Measurements from ENCODE around the gene HMGN4. TPM values are rescaled to one million over a fixed set of nuclear protein-coding genes. Genes with fewer than 3 reads are reported as not detected.

The HMGN4 gene
- polyA plus RNA-seq (2011; rRNA removed): 59.0 and 72.3 TPM in 2 replicates
- 18.6 and 27.4 TPM in 2 replicates for polyA minus RNA-seq (2011; rRNA and poly(A)+ RNA removed)

DNA sequence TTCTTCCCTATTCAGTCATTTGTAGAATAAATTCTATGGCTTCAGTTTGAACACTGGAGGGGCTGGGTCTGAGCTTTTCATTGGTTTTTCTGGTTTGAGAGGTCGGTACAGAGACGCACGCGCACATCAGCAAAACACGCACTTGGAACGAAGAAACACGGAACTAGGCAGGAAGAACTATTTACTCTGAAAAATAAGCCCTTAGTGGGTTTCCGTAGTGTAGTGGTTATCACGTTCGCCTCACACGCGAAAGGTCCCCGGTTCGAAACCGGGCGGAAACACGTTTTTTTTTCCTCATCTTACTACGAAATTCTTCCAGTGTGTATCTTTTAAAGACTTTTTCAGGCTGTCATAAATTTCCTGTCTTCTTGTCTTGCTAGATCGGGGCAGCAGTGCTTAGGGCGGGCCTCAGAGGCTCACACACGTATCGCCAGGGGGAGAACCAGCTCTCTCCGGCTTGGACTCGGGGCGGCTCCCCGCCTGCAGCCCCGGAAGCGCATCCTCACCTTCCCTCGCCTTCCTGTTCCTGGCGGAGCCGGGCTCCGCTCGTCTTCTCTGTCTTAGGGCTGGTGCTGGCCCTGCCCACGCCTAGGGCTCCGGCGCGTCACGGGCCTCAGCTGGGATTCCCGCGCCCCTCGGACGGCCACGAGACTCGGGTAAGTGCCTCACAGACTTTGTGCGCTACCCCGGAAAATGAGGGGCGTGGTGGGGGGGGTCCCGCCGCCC lies at the start of gene HMGN4:
HMGN4 (plus strand) TSS at position 521 of the 726 bp plus-strand sequence. CDS start 6,841 bp downstream, outside the sequence.
- peak within 1 kb of the TSS; percentile 84 for H3K4me3 ChIP-seq (ENCODE audit: low read depth, low read length)
- CTCF ChIA-PET: interaction anchor here (1.3 to 3.8 kb wide), 3 partner anchors 18 to 197 kb away, joined by 3 to 27 read pairs (median 11); no protein-coding TSS in a partner anchor

DNA sequence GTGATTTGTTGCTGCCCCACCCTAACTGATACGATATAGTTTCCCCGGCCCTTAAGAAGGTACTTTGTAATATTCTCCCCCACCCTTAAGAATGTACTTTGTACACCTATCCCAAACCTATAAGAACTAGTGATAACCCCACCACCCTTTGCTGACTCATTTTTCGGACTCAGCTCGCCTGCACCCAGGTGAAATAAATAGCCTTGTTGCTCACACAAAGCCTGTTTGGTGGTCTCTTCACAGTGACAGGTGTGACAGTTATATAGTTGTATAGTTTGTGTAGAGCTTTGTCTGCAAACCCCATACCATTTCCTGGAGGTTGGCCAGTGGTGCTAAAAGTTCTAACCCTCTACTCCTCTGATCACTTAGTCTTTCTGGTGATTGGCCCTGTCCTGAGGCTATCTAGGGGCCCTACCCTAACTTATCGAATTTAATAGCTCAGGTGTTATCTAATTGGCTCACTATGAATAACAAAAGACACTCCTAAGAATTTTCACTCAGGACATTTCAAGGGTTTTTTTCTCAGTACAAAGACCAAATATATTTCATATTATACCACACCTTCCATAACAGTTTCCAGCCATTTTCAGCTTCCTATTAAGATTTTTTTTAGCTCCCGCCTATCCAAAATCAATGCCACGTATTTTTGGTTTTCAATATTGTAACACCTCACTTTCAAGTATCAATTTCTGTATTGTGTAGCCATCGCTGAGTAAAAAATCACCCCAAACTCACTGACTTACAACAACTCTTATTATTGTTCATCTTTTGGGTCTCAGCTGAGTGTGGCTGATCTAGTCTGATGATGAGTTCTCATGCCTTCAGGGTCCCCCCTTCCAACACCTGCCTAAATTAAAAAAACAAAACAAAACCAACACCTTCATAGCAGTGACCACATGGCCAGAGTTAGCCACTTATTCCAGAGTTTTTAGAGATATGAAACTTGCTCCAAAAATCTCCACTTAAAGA lies 47.9 kb upstream of the HMGN4 start:
- H3K4me3 ChIP-seq (ENCODE audit: low read depth, low read length): no peak overlapping the region
- ChIA-PET CTCF (interaction anchor here (0.7 to 1.3 kb wide), 3 partner anchors 12 to 149 kb away, joined by 3 to 4 read pairs (median 3); no protein-coding TSS in a partner anchor), POLR2A (no interaction called here)

More for the DNA sequence above, at the start of gene HMGN4:
- Histone ChIP-seq H3K27me3 (ENCODE audit: control insufficient read depth, insufficient read depth, low read length) (no peaks in the 10 kb centered on the region), H3K9me3 (ENCODE audit: control insufficient read depth, insufficient read depth, low read length) (no peaks in the 10 kb centered on the region; the same call in 1 of the 2 replicates), H3K27ac (ENCODE audit: low read depth, low read length) (peak within 1 kb of the TSS; percentile 93)
- peak; percentile 81 for DNase-seq (ENCODE audit: low read depth, low spot score)
- POLR2A ChIA-PET: interaction anchor here (0.6 to 2.4 kb wide), 12 partner anchors 14 to 265 kb away, joined by 3 to 15 read pairs (median 4); a partner anchor contains a TSS
- peak; percentile 5; the same call in 1 of the 2 replicates for TF ChIP-seq CTCF (IDR thresholded peaks at IDR 0.05; ENCODE audit: low read depth, low read length)

GRCh38 chr6:26491604-26492003 lies 46.6 kb upstream of the HMGN4 start:
- Histone ChIP-seq H3K9me3 (ENCODE audit: control insufficient read depth, insufficient read depth, low read length) (no peaks in the 10 kb centered on the region), H3K27ac (ENCODE audit: low read depth, low read length) (no peak overlapping the region), H3K4me3 (ENCODE audit: low read depth, low read length) (no peak overlapping the region), H3K27me3 (ENCODE audit: control insufficient read depth, insufficient read depth, low read length) (peaks cover 17% of the 10 kb centered on the region)
- POLR2A ChIA-PET: no interaction called here
- no peak for TF ChIP-seq CTCF (IDR thresholded peaks at IDR 0.05; ENCODE audit: low read depth, low read length)
- CTCF ChIA-PET: interaction anchor here (1.6 kb wide), 1 partner anchor 150 kb away, joined by 6 read pairs; no protein-coding TSS in a partner anchor
- DNase-seq (ENCODE audit: low read depth, low spot score): no peak

More for the DNA sequence above, 47.9 kb upstream of the HMGN4 start:
- no peak overlapping the region for H3K27ac ChIP-seq (ENCODE audit: low read depth, low read length)
- H3K9me3 ChIP-seq (ENCODE audit: control insufficient read depth, insufficient read depth, low read length): no peaks in the 10 kb centered on the region
- TF ChIP-seq CTCF (IDR thresholded peaks at IDR 0.05; ENCODE audit: low read depth, low read length): no peak
- DNase-seq (ENCODE audit: low read depth, low spot score): no peak
- peaks cover 17% of the 10 kb centered on the region for H3K27me3 ChIP-seq (ENCODE audit: control insufficient read depth, insufficient read depth, low read length)

DNA sequence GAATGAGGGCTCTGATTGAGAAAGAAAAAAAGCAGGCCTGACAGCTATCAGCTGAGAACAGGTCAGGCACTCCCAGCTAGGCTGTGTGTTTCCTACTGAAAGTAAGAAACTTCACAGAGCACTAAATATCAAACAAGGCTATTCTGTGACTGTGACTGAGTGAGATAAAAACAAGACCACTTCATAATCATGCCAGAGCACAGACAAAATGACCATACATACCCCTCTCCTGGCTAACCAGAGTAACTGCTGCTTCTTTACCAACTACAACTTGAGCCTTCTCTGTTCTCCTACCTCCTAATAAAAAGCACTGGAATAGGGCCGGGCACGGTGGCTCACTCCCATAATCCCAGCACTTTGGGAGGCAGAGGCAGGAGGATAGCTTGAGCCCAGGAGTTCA lies 44.9 kb upstream of the HMGN4 start:
- peak; percentile 46 for TF ChIP-seq CTCF (IDR thresholded peaks at IDR 0.05; ENCODE audit: low read depth, low read length)
- H3K4me3 ChIP-seq (ENCODE audit: low read depth, low read length): no peak overlapping the region
- no peak for DNase-seq (ENCODE audit: low read depth, low spot score)
- no peak overlapping the region for H3K27ac ChIP-seq (ENCODE audit: low read depth, low read length)
- H3K27me3 ChIP-seq (ENCODE audit: control insufficient read depth, insufficient read depth, low read length): peaks cover 19% of the 10 kb centered on the region
- POLR2A ChIA-PET: no interaction called here
- CTCF ChIA-PET: interaction anchor here (1.2 to 1.3 kb wide), 2 partner anchors 9 to 152 kb away, joined by 4 read pairs; no protein-coding TSS in a partner anchor
- H3K9me3 ChIP-seq (ENCODE audit: control insufficient read depth, insufficient read depth, low read length): no peaks in the 10 kb centered on the region

Data from AG04450 (cell line).